Stimulated activated naive CD4-positive, alpha-beta T cell (primary cell): ENCODE measurements around the gene PHETA1.

Source experiments
- DNase-seq, 6 experiments: peaks; one replicate each; lab custom pipeline; 2025; lab: John Stamatoyannopoulos, UW

The PHETA1 gene

GRCh38 chr12:111322336-111323250 lies 46.3 kb downstream of the PHETA1 start:
- DNase-seq: no peak

GRCh38 chr12:111321317-111321716 lies 47.6 kb downstream of the PHETA1 start:
- DNase-seq: no peak

- DNase-seq: no peak
These were observed 48.4 kb downstream of the PHETA1 start for GRCh38 chr12:111320258-111321050.

- no peak for DNase-seq
These were observed 49.2 kb downstream of the PHETA1 start for GRCh38 chr12:111319600-111320257.

GRCh38 chr12:111318450-111318849 lies 50.4 kb downstream of the PHETA1 start:
- DNase-seq: no peak

GRCh38 chr12:111316671-111317070 lies 52.2 kb downstream of the PHETA1 start:
- DNase-seq: no peak

- DNase-seq: no peak
These were observed 53.8 kb downstream of the PHETA1 start for GRCh38 chr12:111314953-111315539.

GRCh38 chr12:111313833-111314259 lies 55.0 kb downstream of the PHETA1 start:
- peak; percentile 29 to 73 (median 64) for DNase-seq

GRCh38 chr12:111312708-111313107 lies 56.2 kb downstream of the PHETA1 start:
- no peak for DNase-seq

GRCh38 chr12:111312016-111312415 lies 56.9 kb downstream of the PHETA1 start:
- DNase-seq: no peak

- no peak for DNase-seq
These were observed 57.9 kb downstream of the PHETA1 start for GRCh38 chr12:111311011-111311410.
